ENCODE measurements around the gene PRKCH. TPM values are rescaled to one million over a fixed set of nuclear protein-coding genes. Genes with fewer than 3 reads are reported as not detected.

PRKCH gene
- total RNA-seq, 1 donor from 2014 or later, result 74.4 TPM

GRCh38 chr14:61438497-61438859, 117.1 kb downstream of the PRKCH start:
- ATAC-seq, result peak; percentile 38
- peaks cover 43% of the 10 kb centered on the region for H3K4me1 ChIP-seq
- no peak for TF ChIP-seq CTCF (IDR thresholded peaks at IDR 0.05)
- DNase-seq, result no peak
- H3K36me3 ChIP-seq, result no peaks in the 10 kb centered on the region
- intact Hi-C loops (cut with DNase I), result no loop called here
- peak overlapping the region; percentile 80 for H3K27ac ChIP-seq
- no peaks in the 10 kb centered on the region for H3K27me3 ChIP-seq
- no peaks in the 10 kb centered on the region for H3K9me3 ChIP-seq
- no peak overlapping the region for H3K4me3 ChIP-seq

- Histone ChIP-seq H3K27ac (peak overlapping the region; percentile 80), H3K4me1 (peaks cover 49% of the 10 kb centered on the region), H3K36me3 (no peaks in the 10 kb centered on the region), H3K4me3 (peak overlapping the region; percentile 19), H3K27me3 (no peaks in the 10 kb centered on the region), H3K9me3 (no peaks in the 10 kb centered on the region)
- DNase-seq (peak; percentile 78), ATAC-seq (peak; percentile 94)
- intact Hi-C loops (cut with DNase I), result no loop called here
- TF ChIP-seq CTCF (IDR thresholded peaks at IDR 0.05), result no peak
Measured at GRCh38 chr14:61438860-61439765, 117.7 kb downstream of the PRKCH start.

- Histone ChIP-seq H3K36me3 (no peaks in the 10 kb centered on the region), H3K27ac (peak overlapping the region; percentile 80), H3K4me3 (peak overlapping the region; percentile 19), H3K9me3 (no peaks in the 10 kb centered on the region), H3K4me1 (peaks cover 57% of the 10 kb centered on the region), H3K27me3 (no peaks in the 10 kb centered on the region)
- no peak for TF ChIP-seq CTCF (IDR thresholded peaks at IDR 0.05)
- DNase-seq (no peak), ATAC-seq (no peak)
- intact Hi-C loops (cut with DNase I), result loop anchor here (10.0 kb wide), 1 partner anchor 105 kb away; no protein-coding TSS in a partner anchor
Measured at GRCh38 chr14:61439779-61440418, 118.5 kb downstream of the PRKCH start.

GRCh38 chr14:61443481-61443880, 122.1 kb downstream of the PRKCH start:
- H3K27ac ChIP-seq, result no peak overlapping the region
- intact Hi-C loops (cut with DNase I), result loop anchor here (10.0 kb wide), 1 partner anchor 109 kb away; no protein-coding TSS in a partner anchor
- no peaks in the 10 kb centered on the region for H3K27me3 ChIP-seq
- H3K36me3 ChIP-seq, result no peaks in the 10 kb centered on the region
- peaks cover 41% of the 10 kb centered on the region for H3K4me1 ChIP-seq
- TF ChIP-seq CTCF (IDR thresholded peaks at IDR 0.05), result no peak
- DNase-seq, result no peak
- H3K4me3 ChIP-seq, result no peak overlapping the region
- H3K9me3 ChIP-seq, result no peaks in the 10 kb centered on the region
- no peak for ATAC-seq

GRCh38 chr14:61444215-61444768, 122.9 kb downstream of the PRKCH start:
- no peaks in the 10 kb centered on the region for H3K36me3 ChIP-seq

More at GRCh38 chr14:61444215-61444768, 122.9 kb downstream of the PRKCH start:
- no peaks in the 10 kb centered on the region for H3K9me3 ChIP-seq
- peaks cover 33% of the 10 kb centered on the region for H3K4me1 ChIP-seq
- TF ChIP-seq CTCF (IDR thresholded peaks at IDR 0.05), result no peak
- intact Hi-C loops (cut with DNase I), result loop anchor here (10.0 kb wide), 1 partner anchor 109 kb away; no protein-coding TSS in a partner anchor
- peak; percentile 88 for ATAC-seq
- H3K27ac ChIP-seq, result no peak overlapping the region
- DNase-seq, result no peak
- H3K4me3 ChIP-seq, result no peak overlapping the region
- H3K27me3 ChIP-seq, result no peaks in the 10 kb centered on the region
